ENCODE measurements around the gene SPATA4. TPM values are rescaled to one million over a fixed set of nuclear protein-coding genes. Genes with fewer than 3 reads are reported as not detected.

The SPATA4 gene
- total RNA-seq, 1 experiment from 2014 or later: not detected

GRCh38 chr4:176150356-176150682, 45.1 kb downstream of the SPATA4 start:
- no peak overlapping the region for H3K56ac ChIP-seq (ENCODE audit: insufficient read length, low read depth, low read length)
- H3K27me3 Mint-ChIP-seq (ENCODE audit: low read depth): no peaks in the 10 kb centered on the region
- H2AK5ac ChIP-seq (ENCODE audit: insufficient read length, low read length): no peak overlapping the region
- H4K91ac ChIP-seq (ENCODE audit: insufficient read length, low read depth, low read length): no peak overlapping the region
- H4K8ac ChIP-seq (replicated peaks; ENCODE audit: insufficient read length, low read depth, low read length): no peak overlapping the region
- no peak overlapping the region for H3K14ac ChIP-seq (ENCODE audit: insufficient read depth, low read length)
- H2BK20ac ChIP-seq (ENCODE audit: low read depth, low read length, poor library complexity, severe bottlenecking): no peak overlapping the region
- H3K4me1 Mint-ChIP-seq: no peaks in the 10 kb centered on the region
- H3K18ac ChIP-seq (ENCODE audit: insufficient read length, low read depth, low read length): no peak overlapping the region
- H4K20me1 ChIP-seq (ENCODE audit: control insufficient read depth, insufficient read depth, insufficient read length): no peaks in the 10 kb centered on the region
- no peak overlapping the region for H2BK12ac ChIP-seq (ENCODE audit: insufficient read length, low read depth, low read length)
- H3K4me1 ChIP-seq (ENCODE audit: insufficient read depth, low read length): no peaks in the 10 kb centered on the region
- peak; percentile 46 for TF ChIP-seq CTCF (conservative IDR thresholded peaks at IDR 0.05)
- H3K79me2 ChIP-seq (ENCODE audit: insufficient read depth, low read length): no peaks in the 10 kb centered on the region
- H3K4me2 ChIP-seq (ENCODE audit: insufficient read depth, insufficient read length, low read length): no peak overlapping the region
- H2BK5ac ChIP-seq (ENCODE audit: insufficient read length, low read length): no peak overlapping the region
- no peaks in the 10 kb centered on the region for H3K36me3 Mint-ChIP-seq (ENCODE audit: insufficient read depth in 1 of 3, low read depth in 3 of 3)
- H3K27me3 ChIP-seq (ENCODE audit: insufficient read depth, low read length): no peaks in the 10 kb centered on the region
- H3K79me1 ChIP-seq (ENCODE audit: insufficient read depth, low read depth, low read length, poor library complexity, severe bottlenecking): no peaks in the 10 kb centered on the region
- no peak overlapping the region for H3K23ac ChIP-seq (ENCODE audit: insufficient read length, low read depth, low read length)
- no peak overlapping the region for H4K5ac ChIP-seq (ENCODE audit: insufficient read length, low read depth, low read length)
- no peak overlapping the region for H2BK15ac ChIP-seq (ENCODE audit: low read depth, low read length)
- no peak overlapping the region for H3T11ph ChIP-seq (ENCODE audit: low read length)
- H3K4ac ChIP-seq (ENCODE audit: low read depth, low read length): no peak overlapping the region
- no peaks in the 10 kb centered on the region for H3K9me3 ChIP-seq (ENCODE audit: control insufficient read depth, low read depth, low read length)
- H3K27ac ChIP-seq (ENCODE audit: insufficient read length, low read depth, low read length): no peak overlapping the region
- H3K9me3 Mint-ChIP-seq: no peaks in the 10 kb centered on the region
- H2BK120ac ChIP-seq (ENCODE audit: low read depth, low read length, poor library complexity, severe bottlenecking): no peak overlapping the region
- no peak overlapping the region for H3K27ac Mint-ChIP-seq
- H3K4me3 Mint-ChIP-seq: no peak overlapping the region
- no peak overlapping the region for H2AFZ ChIP-seq (ENCODE audit: low read length)
- H3K23me2 ChIP-seq (ENCODE audit: insufficient read length, low read depth, low read length, poor library complexity, severe bottlenecking): no peaks in the 10 kb centered on the region
- no peak for DNase-seq
- H3K9ac ChIP-seq (ENCODE audit: extremely low read depth, insufficient read length, low read length): no peak overlapping the region

Measured in H9 (cell line).